Measurements from ENCODE around the gene DENND4A.

- TF ChIP-seq CTCF (IDR thresholded peaks at IDR 0.05) (no peak), POLR2A (IDR thresholded peaks at IDR 0.05) (no peak)
These were observed 1.1 kb upstream of the DENND4A start for GRCh38 chr15:65792988-65793817.
